GM12875 (cell line): ENCODE data around the gene FOXO1.

Experiments
- H3K4me3 ChIP-seq: one replicate; pipeline ENCODE4 v1.5.1; 2011; ENCODE audit warnings: low read depth, low read length, control low read depth
- TF ChIP-seq, protein P1 (sequence below): IDR thresholded peaks from 2 replicates; pipeline ENCODE4 v1.5.1; 2011; ENCODE audit warnings: low read depth, mild to moderate bottlenecking, control low read depth, inconsistent platforms, low read length, moderate library complexity, borderline replicate concordance; ENCODE audit not compliant: insufficient read depth

FOXO1 gene

DNA sequence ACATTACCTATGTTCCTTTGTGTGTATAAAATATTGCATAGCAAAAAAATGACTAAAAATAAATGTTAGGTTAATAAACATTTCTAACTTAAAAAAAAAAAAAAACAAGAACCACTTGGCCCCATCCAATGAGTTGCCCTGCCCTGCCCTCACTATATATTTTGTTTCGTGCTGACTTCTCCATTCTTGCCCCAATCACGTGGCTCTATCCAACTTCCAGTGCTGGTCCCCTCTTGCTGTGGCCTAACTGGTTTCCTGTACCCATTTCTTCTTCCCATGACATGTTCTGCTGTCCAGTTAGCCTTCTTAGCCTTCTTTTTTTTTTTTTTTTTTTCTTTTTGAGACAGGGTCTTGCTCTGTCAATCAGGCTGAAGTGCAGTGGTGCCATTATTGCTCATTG, 151.6 kb downstream of the FOXO1 start:
- TF ChIP-seq, protein P1, sequence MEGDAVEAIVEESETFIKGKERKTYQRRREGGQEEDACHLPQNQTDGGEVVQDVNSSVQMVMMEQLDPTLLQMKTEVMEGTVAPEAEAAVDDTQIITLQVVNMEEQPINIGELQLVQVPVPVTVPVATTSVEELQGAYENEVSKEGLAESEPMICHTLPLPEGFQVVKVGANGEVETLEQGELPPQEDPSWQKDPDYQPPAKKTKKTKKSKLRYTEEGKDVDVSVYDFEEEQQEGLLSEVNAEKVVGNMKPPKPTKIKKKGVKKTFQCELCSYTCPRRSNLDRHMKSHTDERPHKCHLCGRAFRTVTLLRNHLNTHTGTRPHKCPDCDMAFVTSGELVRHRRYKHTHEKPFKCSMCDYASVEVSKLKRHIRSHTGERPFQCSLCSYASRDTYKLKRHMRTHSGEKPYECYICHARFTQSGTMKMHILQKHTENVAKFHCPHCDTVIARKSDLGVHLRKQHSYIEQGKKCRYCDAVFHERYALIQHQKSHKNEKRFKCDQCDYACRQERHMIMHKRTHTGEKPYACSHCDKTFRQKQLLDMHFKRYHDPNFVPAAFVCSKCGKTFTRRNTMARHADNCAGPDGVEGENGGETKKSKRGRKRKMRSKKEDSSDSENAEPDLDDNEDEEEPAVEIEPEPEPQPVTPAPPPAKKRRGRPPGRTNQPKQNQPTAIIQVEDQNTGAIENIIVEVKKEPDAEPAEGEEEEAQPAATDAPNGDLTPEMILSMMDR, result no peak
- H3K4me3 ChIP-seq, result no peak overlapping the region

DNA sequence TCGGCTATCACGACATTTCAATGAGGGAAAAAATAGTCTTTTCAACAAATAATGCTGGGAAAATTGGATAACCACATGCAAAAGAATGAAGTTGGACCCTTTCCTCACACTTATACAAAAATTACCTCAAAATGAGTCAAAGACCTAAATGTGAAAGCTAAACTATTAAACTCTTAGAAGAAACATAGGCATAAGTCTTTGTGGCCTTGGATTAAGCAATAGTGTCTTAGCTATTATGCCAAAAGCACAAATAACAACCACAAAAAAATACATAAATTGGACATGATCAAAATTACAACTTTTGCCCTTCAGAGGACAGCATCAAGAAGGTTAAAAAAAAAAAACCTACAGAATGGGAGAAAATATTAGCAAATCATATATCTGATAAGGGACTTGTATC, 156.6 kb downstream of the FOXO1 start:
- TF ChIP-seq, protein P1, result no peak
- no peak overlapping the region for H3K4me3 ChIP-seq

DNA sequence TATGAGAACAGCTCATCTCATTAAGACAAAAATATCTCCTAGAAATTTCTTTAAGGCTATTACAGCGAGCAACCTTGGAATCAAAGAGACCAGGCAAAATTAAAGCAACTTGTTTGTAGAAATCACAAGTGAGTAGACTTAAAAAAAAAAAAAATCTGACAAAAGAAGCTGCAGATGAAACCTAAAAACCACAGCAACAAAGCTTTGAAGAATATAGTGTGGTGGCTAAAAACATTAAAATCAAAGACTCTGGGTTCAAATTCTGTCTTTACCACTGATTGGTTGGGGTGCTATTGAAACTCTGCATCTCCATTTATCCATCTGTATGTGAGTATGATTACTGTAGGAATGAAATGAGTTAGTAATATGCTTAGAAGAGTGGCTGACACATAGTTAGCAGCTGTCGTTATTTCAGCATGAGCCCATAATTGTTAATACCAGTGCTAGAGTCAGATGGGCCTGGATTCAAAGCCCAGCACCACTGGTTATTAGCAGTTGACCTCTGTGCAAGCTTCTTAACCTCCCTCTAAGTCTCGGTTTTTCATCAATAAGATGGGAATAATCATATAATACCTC, 157.6 kb downstream of the FOXO1 start:
- TF ChIP-seq, protein P1, result no peak
- H3K4me3 ChIP-seq, result no peak overlapping the region

DNA sequence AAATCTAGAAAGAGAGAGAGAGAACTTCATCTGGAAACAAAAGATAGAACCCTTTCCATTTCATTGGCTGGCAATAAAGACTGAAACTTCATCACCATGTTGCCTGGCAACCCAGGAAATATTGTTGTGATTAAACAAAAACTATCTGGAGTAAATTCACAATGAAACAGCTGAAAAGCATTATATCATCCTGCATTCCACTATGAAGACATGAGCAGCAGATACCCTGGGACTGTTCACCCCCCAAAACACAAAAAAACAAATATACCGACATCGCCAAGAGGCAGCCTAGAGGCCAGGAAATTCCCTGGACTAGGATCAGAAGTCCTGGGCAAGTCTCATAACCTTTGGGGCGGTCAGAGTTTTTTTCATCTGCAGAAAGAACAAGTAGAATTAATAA, 158.3 kb downstream of the FOXO1 start:
- TF ChIP-seq, protein P1, result no peak
- H3K4me3 ChIP-seq, result no peak overlapping the region

DNA sequence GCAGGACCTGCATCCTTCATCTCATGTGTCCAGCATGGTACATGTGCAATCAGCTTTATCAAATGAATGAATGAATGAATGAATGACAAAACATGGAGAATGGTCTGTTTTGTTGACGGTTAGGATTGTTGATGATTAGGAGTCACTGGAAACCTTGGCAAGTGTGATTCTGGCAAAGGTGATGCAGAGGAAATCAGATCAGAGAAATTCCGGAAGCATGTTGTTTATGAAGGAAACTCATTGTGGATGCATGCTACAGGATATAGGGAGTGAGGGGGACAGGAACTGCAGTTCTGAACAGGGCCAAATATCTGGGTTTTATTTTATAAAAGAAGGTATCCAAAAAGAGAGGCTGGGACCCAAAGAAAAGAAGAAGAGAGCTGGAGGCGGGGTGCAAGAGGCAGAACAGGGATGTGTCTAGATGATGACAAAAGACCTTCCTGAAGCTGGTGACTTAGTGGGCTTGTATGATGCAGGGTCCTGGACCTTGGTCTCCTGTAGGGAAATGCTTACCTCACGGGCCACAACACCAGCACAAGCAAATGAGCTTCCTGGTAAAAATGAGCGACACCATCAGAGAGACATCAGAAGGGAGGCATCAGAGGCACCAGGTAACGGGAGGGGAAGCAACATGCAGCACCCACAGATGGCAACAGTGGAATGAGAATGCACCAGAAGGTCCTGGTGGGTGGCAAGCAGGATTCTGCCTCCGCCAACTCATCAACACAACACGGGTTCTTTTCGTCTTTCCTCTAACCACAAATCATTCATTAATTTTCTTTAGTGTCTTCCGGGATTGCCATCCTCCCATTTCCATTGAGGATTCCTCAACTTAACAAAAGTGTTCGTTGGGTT, 159.6 kb downstream of the FOXO1 start:
- TF ChIP-seq, protein P1, result no peak
- no peak overlapping the region for H3K4me3 ChIP-seq
